Activated naive CD8-positive, alpha-beta T cell (primary cell): ENCODE measurements around the gene GARS1.
"Not testable (repeated sequence)": the region's sequence is repeated elsewhere in the genome, so short reads cannot be mapped to it uniquely, and the experiment has no call there.

Experiments
- H3K27ac Mint-ChIP-seq: one replicate; pipeline ENCODE4 v1.8.0; 2021; ENCODE audit warnings: mixed read lengths
- H3K27me3 Mint-ChIP-seq: one replicate; pipeline ENCODE4 v1.8.0; 2021; ENCODE audit warnings: mixed read lengths
- H3K36me3 Mint-ChIP-seq: one replicate; pipeline ENCODE4 v1.8.0; 2021; ENCODE audit warnings: mixed read lengths
- H3K4me1 Mint-ChIP-seq: one replicate; pipeline ENCODE4 v1.8.0; 2021; ENCODE audit warnings: low read depth, mixed read lengths
- H3K4me3 Mint-ChIP-seq: one replicate; pipeline ENCODE4 v1.8.0; 2021; ENCODE audit warnings: mild to moderate bottlenecking, mixed read lengths
- H3K9me3 Mint-ChIP-seq: one replicate; pipeline ENCODE4 v1.8.0; 2021; ENCODE audit warnings: low read depth, mixed read lengths

The GARS1 gene

DNA sequence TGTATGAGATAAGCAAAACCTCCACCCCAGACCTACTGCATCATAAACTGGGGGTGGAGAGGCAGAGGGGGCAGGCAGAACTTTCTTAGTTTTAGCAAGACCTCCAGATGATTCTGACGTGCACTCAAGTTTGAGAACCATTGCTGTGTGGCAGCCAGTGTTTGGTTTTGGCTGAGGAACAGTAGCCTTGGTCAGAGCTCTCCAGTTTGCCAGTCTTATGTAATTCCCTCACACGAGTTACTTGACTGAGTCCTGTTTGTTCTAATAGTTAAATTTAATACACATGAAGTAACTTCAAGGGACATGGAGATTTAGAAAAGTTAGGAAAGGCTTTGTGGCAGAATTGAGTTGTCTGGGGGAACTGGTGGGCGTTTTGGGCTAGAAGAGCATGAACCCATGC is 38.5 kb downstream of the GARS1 start:
- no peaks in the 10 kb centered on the region for H3K4me1 Mint-ChIP-seq
- H3K27ac Mint-ChIP-seq, result no peak overlapping the region
- H3K4me3 Mint-ChIP-seq, result no peak overlapping the region
- no peaks in the 10 kb centered on the region for H3K27me3 Mint-ChIP-seq
- H3K9me3 Mint-ChIP-seq, result no peaks in the 10 kb centered on the region
- H3K36me3 Mint-ChIP-seq, result peaks cover 26% of the 10 kb centered on the region

GRCh38 chr7:30634193-30634626 is 39.5 kb downstream of the GARS1 start:
- no peak overlapping the region for H3K27ac Mint-ChIP-seq
- H3K4me3 Mint-ChIP-seq, result no peak overlapping the region
- H3K27me3 Mint-ChIP-seq, result no peaks in the 10 kb centered on the region
- H3K4me1 Mint-ChIP-seq, result no peaks in the 10 kb centered on the region
- H3K9me3 Mint-ChIP-seq, result no peaks in the 10 kb centered on the region
- H3K36me3 Mint-ChIP-seq, result peaks cover 24% of the 10 kb centered on the region

DNA sequence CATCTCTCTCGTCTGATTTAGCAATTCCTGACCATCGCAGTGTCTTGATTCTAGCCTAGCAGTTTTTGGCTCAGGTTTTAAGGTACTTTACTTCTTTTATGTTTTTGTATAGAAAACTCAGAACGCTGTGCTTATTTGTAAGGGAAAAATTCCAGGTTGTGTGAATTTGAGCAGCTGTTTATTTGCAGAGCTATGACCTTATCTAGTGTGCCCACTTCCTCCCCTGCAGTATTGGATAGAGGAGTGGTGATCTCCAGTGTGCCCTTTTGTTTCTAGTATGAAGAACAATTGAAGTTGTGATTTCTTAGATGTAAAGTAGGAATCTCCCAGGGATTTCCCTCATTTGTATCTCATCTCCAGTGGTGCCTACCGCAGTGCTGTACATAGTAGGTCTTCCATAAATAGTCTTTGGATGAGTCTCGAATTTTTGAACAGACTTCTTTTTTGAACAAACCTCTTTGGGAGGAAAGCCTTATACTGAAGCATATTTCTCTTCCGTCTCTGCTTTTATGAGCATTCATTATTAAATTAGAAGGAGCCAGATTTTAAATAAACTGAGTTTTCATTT is 40.0 kb downstream of the GARS1 start:
- Mint-ChIP-seq H3K9me3 (no peaks in the 10 kb centered on the region), H3K27ac (no peak overlapping the region), H3K27me3 (no peaks in the 10 kb centered on the region), H3K4me1 (no peaks in the 10 kb centered on the region), H3K36me3 (peaks cover 24% of the 10 kb centered on the region), H3K4me3 (no peak overlapping the region)

GRCh38 chr7:30635798-30636197 is 41.1 kb downstream of the GARS1 start:
- Mint-ChIP-seq H3K4me3 (no peak overlapping the region), H3K27me3 (no peaks in the 10 kb centered on the region), H3K36me3 (peaks cover 24% of the 10 kb centered on the region), H3K4me1 (no peaks in the 10 kb centered on the region), H3K9me3 (no peaks in the 10 kb centered on the region), H3K27ac (no peak overlapping the region)

- H3K4me1 Mint-ChIP-seq, H3K27me3 Mint-ChIP-seq, H3K4me3 Mint-ChIP-seq, H3K9me3 Mint-ChIP-seq, H3K36me3 Mint-ChIP-seq, H3K27ac Mint-ChIP-seq: not testable (repeated sequence)
Measured at GRCh38 chr7:30642322-30642721, 47.6 kb downstream of the GARS1 start.

DNA sequence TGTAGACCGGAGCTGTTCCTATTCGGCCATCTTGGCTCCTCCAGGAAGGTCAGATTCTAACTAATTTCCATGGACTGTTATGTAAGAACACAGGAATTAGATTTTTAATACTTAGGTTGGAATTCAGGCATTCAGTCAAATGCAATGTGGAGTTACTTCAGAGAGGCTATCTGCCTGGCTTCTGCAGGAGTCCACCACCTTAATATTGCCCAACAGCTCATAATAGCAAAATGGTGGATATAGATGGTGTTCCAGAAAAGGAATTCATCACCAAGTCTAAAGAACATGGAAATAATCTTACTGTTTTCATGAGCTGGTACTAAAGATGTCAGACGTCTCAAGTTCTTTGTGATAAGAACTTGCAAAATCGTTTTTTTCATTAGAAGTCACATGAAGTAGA is 48.1 kb downstream of the GARS1 start:
- Mint-ChIP-seq H3K36me3 (peaks cover 3% of the 10 kb centered on the region), H3K9me3 (no peaks in the 10 kb centered on the region), H3K27me3 (no peaks in the 10 kb centered on the region), H3K4me1 (no peaks in the 10 kb centered on the region), H3K4me3 (no peak overlapping the region), H3K27ac (no peak overlapping the region)

GRCh38 chr7:30644286-30644955 is 49.7 kb downstream of the GARS1 start:
- H3K4me1 Mint-ChIP-seq, result no peaks in the 10 kb centered on the region
- peaks cover 3% of the 10 kb centered on the region for H3K36me3 Mint-ChIP-seq
- H3K4me3 Mint-ChIP-seq, result no peak overlapping the region
- no peaks in the 10 kb centered on the region for H3K9me3 Mint-ChIP-seq
- no peaks in the 10 kb centered on the region for H3K27me3 Mint-ChIP-seq
- H3K27ac Mint-ChIP-seq, result no peak overlapping the region

GRCh38 chr7:30645661-30646060 is 51.0 kb downstream of the GARS1 start:
- Mint-ChIP-seq H3K9me3 (no peaks in the 10 kb centered on the region), H3K27ac (no peak overlapping the region), H3K27me3 (no peaks in the 10 kb centered on the region), H3K36me3 (peaks cover 3% of the 10 kb centered on the region), H3K4me3 (no peak overlapping the region), H3K4me1 (no peaks in the 10 kb centered on the region)

DNA sequence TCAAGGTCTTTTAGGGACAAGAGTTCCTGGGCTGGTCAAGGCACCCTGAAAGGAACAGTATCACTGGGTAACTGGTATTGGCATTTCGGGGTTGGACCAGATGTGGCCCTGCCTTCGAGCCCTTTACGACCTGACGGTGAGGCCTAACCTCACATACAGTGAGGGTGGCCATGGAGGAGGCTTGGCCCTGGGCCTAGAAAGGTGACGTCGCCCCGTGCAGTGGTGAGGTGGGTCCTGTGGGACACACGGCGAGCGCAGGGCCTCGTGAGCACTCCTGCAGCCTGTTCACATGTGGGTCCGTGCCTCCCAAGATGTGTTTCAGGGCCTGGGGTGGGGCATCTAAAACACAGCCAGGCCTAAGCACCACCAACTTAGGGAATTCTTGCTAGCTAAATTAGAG is 51.5 kb downstream of the GARS1 start:
- Mint-ChIP-seq H3K4me3 (no peak overlapping the region), H3K27me3 (no peaks in the 10 kb centered on the region), H3K27ac (no peak overlapping the region), H3K36me3 (peaks cover 3% of the 10 kb centered on the region), H3K4me1 (no peaks in the 10 kb centered on the region), H3K9me3 (no peaks in the 10 kb centered on the region)

GRCh38 chr7:30647589-30648364 is 53.1 kb downstream of the GARS1 start:
- Mint-ChIP-seq H3K36me3 (peaks cover 3% of the 10 kb centered on the region), H3K27ac (no peak overlapping the region), H3K4me3 (no peak overlapping the region), H3K9me3 (no peaks in the 10 kb centered on the region), H3K4me1 (no peaks in the 10 kb centered on the region), H3K27me3 (no peaks in the 10 kb centered on the region)

DNA sequence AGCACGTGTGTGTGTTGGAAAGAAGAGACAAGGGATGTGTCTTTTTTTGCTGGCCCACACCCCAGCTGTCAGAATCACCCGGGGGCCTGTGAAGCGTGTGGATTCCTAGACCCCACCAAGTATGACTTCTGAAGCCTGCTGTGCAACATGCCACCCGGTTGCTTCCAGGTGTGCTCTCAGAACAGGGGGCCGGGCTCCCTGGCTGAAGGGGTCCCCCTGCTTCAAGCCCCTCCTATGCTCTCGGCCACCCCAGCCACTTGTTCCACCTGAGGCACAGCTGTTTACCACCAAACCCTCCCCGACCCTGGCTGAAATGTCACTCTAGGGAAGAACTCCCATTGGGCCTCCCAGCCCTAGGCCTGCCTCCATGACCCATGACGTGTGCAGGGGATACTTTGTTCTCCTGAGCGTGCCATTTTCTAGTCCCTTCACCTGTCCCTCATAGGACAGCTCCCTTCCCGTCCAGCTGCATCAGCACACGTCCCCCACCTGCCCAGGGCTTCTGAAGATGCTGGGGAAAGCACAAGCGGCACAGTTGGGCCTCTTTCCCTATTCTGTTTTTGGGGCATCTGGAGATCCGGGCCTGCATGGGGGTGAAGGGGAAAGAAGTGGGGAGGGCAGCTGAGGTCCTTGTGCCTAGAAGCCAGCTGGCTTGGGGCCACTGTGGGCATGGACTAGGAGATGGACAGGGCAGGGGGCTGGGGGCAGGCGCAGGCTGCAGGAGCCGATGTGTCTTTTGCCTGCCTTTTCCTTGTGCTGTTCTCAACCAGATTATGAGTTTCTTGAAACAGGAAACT is 54.3 kb downstream of the GARS1 start:
- peaks cover 3% of the 10 kb centered on the region for H3K36me3 Mint-ChIP-seq
- H3K27me3 Mint-ChIP-seq, result no peaks in the 10 kb centered on the region
- H3K27ac Mint-ChIP-seq, result no peak overlapping the region
- no peaks in the 10 kb centered on the region for H3K4me1 Mint-ChIP-seq
- H3K4me3 Mint-ChIP-seq, result no peak overlapping the region
- H3K9me3 Mint-ChIP-seq, result no peaks in the 10 kb centered on the region

DNA sequence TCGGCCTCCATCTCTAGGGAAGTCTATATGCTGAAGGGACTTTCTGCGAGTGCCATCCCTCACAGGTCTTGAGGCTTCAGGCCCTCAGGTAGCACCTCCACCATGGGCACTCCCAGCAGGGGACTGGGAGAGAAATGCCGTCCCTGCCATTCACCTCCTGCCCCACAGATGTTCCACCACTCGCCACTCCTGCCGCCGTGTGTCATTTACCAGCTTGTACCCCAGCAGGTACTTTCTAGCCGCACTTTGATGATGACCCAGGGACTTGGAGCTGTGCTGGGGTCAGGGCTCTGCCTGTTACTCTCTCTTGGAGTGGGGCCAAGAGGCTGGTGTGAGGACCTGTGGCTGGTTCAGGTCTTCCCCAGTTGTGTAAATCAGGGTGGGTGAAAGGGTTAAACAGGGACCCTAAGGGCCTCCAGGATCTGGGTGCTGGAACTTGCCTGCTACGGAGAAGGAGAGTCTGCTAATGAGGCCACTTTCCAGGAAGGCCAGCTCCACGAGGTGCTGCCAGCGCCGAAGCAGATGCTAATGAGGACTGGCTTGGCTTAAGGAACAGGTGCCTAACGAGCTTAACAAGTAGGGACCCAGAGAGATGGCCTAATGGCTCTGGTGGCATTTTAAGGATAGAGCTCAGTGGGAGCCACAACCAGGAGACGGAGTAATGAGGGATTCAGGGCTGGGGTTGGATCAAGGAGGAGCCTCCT is 55.2 kb downstream of the GARS1 start:
- Mint-ChIP-seq H3K27me3 (no peaks in the 10 kb centered on the region), H3K4me3 (no peak overlapping the region), H3K27ac (no peak overlapping the region), H3K4me1 (no peaks in the 10 kb centered on the region), H3K9me3 (no peaks in the 10 kb centered on the region), H3K36me3 (peaks cover 5% of the 10 kb centered on the region)

- no peaks in the 10 kb centered on the region for H3K9me3 Mint-ChIP-seq
- no peak overlapping the region for H3K27ac Mint-ChIP-seq
- H3K27me3 Mint-ChIP-seq, result no peaks in the 10 kb centered on the region
- H3K36me3 Mint-ChIP-seq, result peaks cover 5% of the 10 kb centered on the region
- no peaks in the 10 kb centered on the region for H3K4me1 Mint-ChIP-seq
- no peak overlapping the region for H3K4me3 Mint-ChIP-seq
Measured at GRCh38 chr7:30650421-30650808, 55.7 kb downstream of the GARS1 start.

DNA sequence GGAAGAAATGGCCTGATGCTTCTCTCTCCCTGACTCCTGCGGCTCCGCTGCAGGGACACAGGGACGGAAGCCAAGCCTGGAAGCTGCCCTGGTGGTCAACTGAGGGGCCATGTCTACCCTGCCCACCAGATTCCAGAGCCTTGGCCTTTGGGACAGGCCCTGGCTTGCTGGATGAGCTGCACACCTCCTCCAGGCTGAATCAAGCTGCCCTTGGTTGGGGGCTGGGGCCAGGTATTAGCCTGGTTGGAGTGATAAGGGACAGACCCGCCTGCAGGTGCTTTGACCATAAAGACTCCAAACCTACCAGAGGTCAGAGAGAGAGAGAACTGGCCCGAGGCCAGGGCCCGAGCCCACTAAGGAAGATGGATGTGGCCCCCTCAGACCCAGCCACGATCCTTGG is 57.5 kb downstream of the GARS1 start:
- Mint-ChIP-seq H3K27ac (no peak overlapping the region), H3K4me3 (no peak overlapping the region), H3K9me3 (no peaks in the 10 kb centered on the region), H3K4me1 (no peaks in the 10 kb centered on the region), H3K36me3 (peaks cover 5% of the 10 kb centered on the region), H3K27me3 (no peaks in the 10 kb centered on the region)
